DND-41 (cell line): ENCODE results near the gene MCTP2.

Experiments
- CTCF ChIP-seq: IDR thresholded peaks from 2 replicates; pipeline ENCODE4 v1.5.1; 2012; ENCODE audit warnings: borderline replicate concordance, low read length, moderate library complexity, mild to moderate bottlenecking; ENCODE audit not compliant: poor library complexity, severe bottlenecking; ENCODE audit errors: extremely low read depth
- EZH2 ChIP-seq: IDR thresholded peaks from 3 replicates; pipeline ENCODE4 v1.6.1; 2012; ENCODE audit warnings: borderline replicate concordance, low read depth, mild to moderate bottlenecking, moderate library complexity, low read length, inconsistent platforms; ENCODE audit not compliant: severe bottlenecking

GRCh38 chr15:94411285-94411684 lies 179.9 kb downstream of the MCTP2 start:
- no peak for TF ChIP-seq CTCF
- no peak for TF ChIP-seq EZH2
